Measurements from ENCODE around the gene WHRN.

WHRN gene

GRCh38 chr9:114529285-114529684, 24.0 kb upstream of the WHRN start:
- no peak for TF ChIP-seq CTCF (IDR thresholded peaks at IDR 0.05)

GRCh38 chr9:114526807-114527206, 21.5 kb upstream of the WHRN start:
- no peaks in the 10 kb centered on the region for H3K36me3 ChIP-seq
- H3K4me3 ChIP-seq (ENCODE audit: low read depth in 1 of 2, low read length in 1 of 2) = no peak overlapping the region
- no peak overlapping the region for H3K27ac ChIP-seq
- H3K4me1 ChIP-seq (ENCODE audit: control insufficient read depth in 1 of 2, insufficient read depth in 1 of 2, low read depth in 1 of 2, low read length in 1 of 2) = no peaks in the 10 kb centered on the region
- TF ChIP-seq CTCF (IDR thresholded peaks at IDR 0.05) = no peak
- no peaks in the 10 kb centered on the region for H3K9me3 ChIP-seq
- H3K27me3 ChIP-seq = peaks cover 16% of the 10 kb centered on the region

More at GRCh38 chr9:114529285-114529684, 24.0 kb upstream of the WHRN start:
- H3K4me3 ChIP-seq (ENCODE audit: low read depth in 1 of 2, low read length in 1 of 2) = no peak overlapping the region
- no peaks in the 10 kb centered on the region for H3K9me3 ChIP-seq
- no peaks in the 10 kb centered on the region for H3K4me1 ChIP-seq (ENCODE audit: control insufficient read depth in 1 of 2, insufficient read depth in 1 of 2, low read depth in 1 of 2, low read length in 1 of 2)
- no peak overlapping the region for H3K27ac ChIP-seq
- H3K36me3 ChIP-seq = no peaks in the 10 kb centered on the region
- peaks cover 19% of the 10 kb centered on the region for H3K27me3 ChIP-seq

- Histone ChIP-seq H3K27me3 (peaks cover 26% of the 10 kb centered on the region), H3K36me3 (no peaks in the 10 kb centered on the region), H3K4me1 (ENCODE audit: control insufficient read depth in 1 of 2, insufficient read depth in 1 of 2, low read depth in 1 of 2, low read length in 1 of 2) (no peaks in the 10 kb centered on the region), H3K4me3 (ENCODE audit: low read depth in 1 of 2, low read length in 1 of 2) (no peak overlapping the region), H3K27ac (no peak overlapping the region), H3K9me3 (no peaks in the 10 kb centered on the region)
- TF ChIP-seq CTCF (IDR thresholded peaks at IDR 0.05) = no peak
These were observed 20.2 kb upstream of the WHRN start for GRCh38 chr9:114525513-114525912.

- no peak for TF ChIP-seq CTCF (IDR thresholded peaks at IDR 0.05)
- Histone ChIP-seq H3K36me3 (no peaks in the 10 kb centered on the region), H3K9me3 (no peaks in the 10 kb centered on the region), H3K27me3 (peaks cover 33% of the 10 kb centered on the region), H3K4me3 (ENCODE audit: low read depth in 1 of 2, low read length in 1 of 2) (no peak overlapping the region), H3K27ac (no peak overlapping the region), H3K4me1 (ENCODE audit: control insufficient read depth in 1 of 2, insufficient read depth in 1 of 2, low read depth in 1 of 2, low read length in 1 of 2) (no peaks in the 10 kb centered on the region)
These were observed 19.0 kb upstream of the WHRN start for GRCh38 chr9:114524247-114524681.

- Histone ChIP-seq H3K4me1 (ENCODE audit: control insufficient read depth in 1 of 2, insufficient read depth in 1 of 2, low read depth in 1 of 2, low read length in 1 of 2) (no peaks in the 10 kb centered on the region), H3K4me3 (ENCODE audit: low read depth in 1 of 2, low read length in 1 of 2) (no peak overlapping the region), H3K36me3 (no peaks in the 10 kb centered on the region), H3K27me3 (peaks cover 34% of the 10 kb centered on the region), H3K27ac (no peak overlapping the region), H3K9me3 (no peaks in the 10 kb centered on the region)
- no peak for TF ChIP-seq CTCF (IDR thresholded peaks at IDR 0.05)
These were observed 17.6 kb upstream of the WHRN start for GRCh38 chr9:114522847-114523246.

- Histone ChIP-seq H3K4me3 (ENCODE audit: low read depth in 1 of 2, low read length in 1 of 2) (no peak overlapping the region), H3K27me3 (peaks cover 34% of the 10 kb centered on the region), H3K9me3 (no peaks in the 10 kb centered on the region), H3K36me3 (no peaks in the 10 kb centered on the region), H3K27ac (no peak overlapping the region), H3K4me1 (ENCODE audit: control insufficient read depth in 1 of 2, insufficient read depth in 1 of 2, low read depth in 1 of 2, low read length in 1 of 2) (no peaks in the 10 kb centered on the region)
- TF ChIP-seq CTCF (IDR thresholded peaks at IDR 0.05) = no peak
These were observed 17.0 kb upstream of the WHRN start for GRCh38 chr9:114522286-114522685.
